Uterus (tissue), 4 donors: ENCODE measurements around the gene OPTN. TPM values are rescaled to one million over a fixed set of nuclear protein-coding genes. Genes with fewer than 3 reads are reported as not detected.

Experiments used
- DNase-seq, 2 donors: peaks; one replicate each; pipeline ENCODE4 v3.0.0-alpha.2; 2019 to 2020
- H3K27ac ChIP-seq, 2 donors: fragments of 200-600 bp; sonication (generic); 1 replicate in 1 of 2; 2 replicates in 1 of 2; pipeline ENCODE4 v1.5.1; 2016 to 2018
- H3K27me3 ChIP-seq, 2 donors: fragments of 200-600 bp; sonication (generic); one replicate each; pipeline ENCODE4 v1.5.1; 2018 to 2019; ENCODE audit warnings: control low read depth in 1 of 2
- H3K36me3 ChIP-seq, 2 donors: fragments of 200-600 bp; sonication (generic); one replicate each; pipeline ENCODE4 v1.5.1; 2019; ENCODE audit warnings: control low read depth in 1 of 2
- H3K4me1 ChIP-seq, 2 donors: fragments of 200-600 bp; sonication (generic); one replicate each; pipeline ENCODE4 v1.5.1; 2018 to 2019; ENCODE audit warnings: control low read depth in 1 of 2
- H3K4me3 ChIP-seq, 2 donors: fragments of 200-600 bp; sonication (generic); 1 replicate in 1 of 2; 2 replicates in 1 of 2; pipeline ENCODE4 v1.5.1; 2018 to 2019; ENCODE audit warnings: mild to moderate bottlenecking in 1 of 2
- H3K9me3 ChIP-seq, 2 donors: fragments of 200-600 bp; sonication (generic); one replicate each; pipeline ENCODE4 v1.5.1; 2019; ENCODE audit warnings: control low read depth in 1 of 2
- POLR2A ChIP-seq, 2 donors: fragments of 450-650 bp; IDR thresholded peaks; one replicate each; pipeline ENCODE4 v1.6.1; 2016; ENCODE audit warnings: antibody characterized with exemption in 2 of 2, mild to moderate bottlenecking in 1 of 2, moderate library complexity in 1 of 2
- intact Hi-C: fragments of 100-400 bp; cut with DNase I; formaldehyde crosslinking; loops from one replicate; pipeline ENCODE4 v1.15.1; 2023; ENCODE audit warnings: low total_unique reads
- total RNA-seq, 4 donors: library from RNA; depleted of rRNA in 3 of 4; stranded (reverse); fragments of >200 nt in 3 of 4; gene quantifications; one replicate each; pipeline versions ENCODE4 v1.1.0 to v1.2.4, GENCODE V29; 2014 to 2023
- TF ChIP-seq, protein P1 (sequence below), 4 experiments: fragments of 200-600 bp in 2 of 4; fragments of 450-650 bp in 2 of 4; sonication (generic) in 2 of 4; IDR thresholded peaks; one replicate each; pipeline ENCODE4 v1.5.1; 2016 to 2019; ENCODE audit warnings: antibody characterized with exemption in 4 of 4, mild to moderate bottlenecking in 2 of 4, moderate library complexity in 1 of 4
- donor health status: DM: yes; HTN: yes; CAD: no.

The OPTN gene
- total RNA-seq, 4 donors from 2014 or later, result 28.3 to 68.3 (median 38.1) TPM

DNA sequence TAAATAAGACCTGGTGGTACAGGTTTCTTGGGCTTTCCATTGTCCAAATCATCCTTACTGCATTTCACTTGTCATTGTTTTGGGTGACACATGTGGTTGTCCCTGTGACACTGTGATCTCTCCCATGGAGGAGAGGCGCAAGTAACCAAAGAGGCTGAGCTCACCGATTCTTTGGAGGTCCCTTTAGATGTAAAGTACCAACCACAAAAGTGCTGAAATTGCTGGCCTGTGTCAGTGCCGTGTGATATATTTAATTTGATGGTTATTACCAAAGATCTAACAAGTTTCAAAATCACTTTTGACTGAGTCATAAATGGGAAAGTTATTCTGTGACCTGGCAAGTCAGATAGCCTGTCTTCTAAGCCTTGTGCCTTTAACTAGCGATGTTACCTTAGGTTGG, 80.8 kb downstream of the OPTN start:
- Histone ChIP-seq H3K4me3 (no peak overlapping the region), H3K36me3 (no peaks in the 10 kb centered on the region), H3K27me3 (no peaks in the 10 kb centered on the region), H3K27ac (no peak overlapping the region), H3K4me1 (no peaks in the 10 kb centered on the region), H3K9me3 (no peaks in the 10 kb centered on the region)
- DNase-seq, result no peak
- intact Hi-C loops, result no loop called here
- TF ChIP-seq, protein P1, sequence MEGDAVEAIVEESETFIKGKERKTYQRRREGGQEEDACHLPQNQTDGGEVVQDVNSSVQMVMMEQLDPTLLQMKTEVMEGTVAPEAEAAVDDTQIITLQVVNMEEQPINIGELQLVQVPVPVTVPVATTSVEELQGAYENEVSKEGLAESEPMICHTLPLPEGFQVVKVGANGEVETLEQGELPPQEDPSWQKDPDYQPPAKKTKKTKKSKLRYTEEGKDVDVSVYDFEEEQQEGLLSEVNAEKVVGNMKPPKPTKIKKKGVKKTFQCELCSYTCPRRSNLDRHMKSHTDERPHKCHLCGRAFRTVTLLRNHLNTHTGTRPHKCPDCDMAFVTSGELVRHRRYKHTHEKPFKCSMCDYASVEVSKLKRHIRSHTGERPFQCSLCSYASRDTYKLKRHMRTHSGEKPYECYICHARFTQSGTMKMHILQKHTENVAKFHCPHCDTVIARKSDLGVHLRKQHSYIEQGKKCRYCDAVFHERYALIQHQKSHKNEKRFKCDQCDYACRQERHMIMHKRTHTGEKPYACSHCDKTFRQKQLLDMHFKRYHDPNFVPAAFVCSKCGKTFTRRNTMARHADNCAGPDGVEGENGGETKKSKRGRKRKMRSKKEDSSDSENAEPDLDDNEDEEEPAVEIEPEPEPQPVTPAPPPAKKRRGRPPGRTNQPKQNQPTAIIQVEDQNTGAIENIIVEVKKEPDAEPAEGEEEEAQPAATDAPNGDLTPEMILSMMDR (IDR thresholded peaks at IDR 0.05), result no peak
- no peak for TF ChIP-seq POLR2A (IDR thresholded peaks at IDR 0.05)

- H3K36me3 ChIP-seq, result no peaks in the 10 kb centered on the region
- DNase-seq, result no peak
- TF ChIP-seq, protein P1 (IDR thresholded peaks at IDR 0.05), result no peak
- TF ChIP-seq POLR2A (IDR thresholded peaks at IDR 0.05), result no peak
- intact Hi-C loops, result no loop called here
- H3K27me3 ChIP-seq, result no peaks in the 10 kb centered on the region
- H3K4me1 ChIP-seq, result no peaks in the 10 kb centered on the region
- no peaks in the 10 kb centered on the region for H3K9me3 ChIP-seq
- no peak overlapping the region for H3K27ac ChIP-seq
- no peak overlapping the region for H3K4me3 ChIP-seq
These were observed 82.5 kb downstream of the OPTN start for GRCh38 chr10:13182424-13182823.

GRCh38 chr10:13183625-13184024, 83.7 kb downstream of the OPTN start:
- H3K4me3 ChIP-seq, result no peak overlapping the region
- H3K27ac ChIP-seq, result no peak overlapping the region
- no peak for DNase-seq
- intact Hi-C loops, result no loop called here
- no peaks in the 10 kb centered on the region for H3K9me3 ChIP-seq
- TF ChIP-seq, protein P1 (IDR thresholded peaks at IDR 0.05), result no peak
- no peak for TF ChIP-seq POLR2A (IDR thresholded peaks at IDR 0.05)
- H3K4me1 ChIP-seq, result no peaks in the 10 kb centered on the region
- no peaks in the 10 kb centered on the region for H3K27me3 ChIP-seq
- no peaks in the 10 kb centered on the region for H3K36me3 ChIP-seq

- no peaks in the 10 kb centered on the region for H3K4me1 ChIP-seq
- DNase-seq, result no peak
- H3K27me3 ChIP-seq, result no peaks in the 10 kb centered on the region
- no peaks in the 10 kb centered on the region for H3K9me3 ChIP-seq
- H3K4me3 ChIP-seq, result no peak overlapping the region
- H3K36me3 ChIP-seq, result no peaks in the 10 kb centered on the region
- intact Hi-C loops, result no loop called here
- H3K27ac ChIP-seq, result no peak overlapping the region
- no peak for TF ChIP-seq POLR2A (IDR thresholded peaks at IDR 0.05)
- TF ChIP-seq, protein P1 (IDR thresholded peaks at IDR 0.05), result no peak
These were observed 84.3 kb downstream of the OPTN start for GRCh38 chr10:13184276-13184675.

- H3K27ac ChIP-seq, result no peak overlapping the region
- TF ChIP-seq POLR2A (IDR thresholded peaks at IDR 0.05), result no peak
- TF ChIP-seq, protein P1 (IDR thresholded peaks at IDR 0.05), result no peak
These were observed 85.0 kb downstream of the OPTN start for GRCh38 chr10:13184730-13185514.

More at GRCh38 chr10:13184730-13185514, 85.0 kb downstream of the OPTN start:
- Histone ChIP-seq H3K36me3 (no peaks in the 10 kb centered on the region), H3K4me3 (no peak overlapping the region), H3K9me3 (no peaks in the 10 kb centered on the region), H3K27me3 (no peaks in the 10 kb centered on the region), H3K4me1 (no peaks in the 10 kb centered on the region)
- no peak for DNase-seq
- intact Hi-C loops, result no loop called here
